Neural cell (in vitro differentiated cells): ENCODE measurements around the gene TAOK3.

Experiments
- EZH2 ChIP-seq: fragments of 200-600, 300-800 bp; shearing (Covaris generic), sonication (generic); IDR thresholded peaks from 2 replicates; pipeline ENCODE4 v1.6.1; 2014; ENCODE audit warnings: antibody characterized with exemption, low read length, borderline replicate concordance, mild to moderate bottlenecking; ENCODE audit not compliant: insufficient read depth, poor library complexity, severe bottlenecking
- TF ChIP-seq, protein P1 (sequence below): fragments of 450-650 bp; IDR thresholded peaks from 2 replicates; pipeline ENCODE4 v1.5.1; 2014; ENCODE audit warnings: antibody characterized with exemption, mild to moderate bottlenecking, moderate library complexity; ENCODE audit not compliant: poor library complexity, severe bottlenecking
- TF ChIP-seq, protein P2 (sequence below): IDR thresholded peaks from 2 replicates; pipeline ENCODE4 v1.6.1; 2012; ENCODE audit warnings: borderline replicate concordance

DNA sequence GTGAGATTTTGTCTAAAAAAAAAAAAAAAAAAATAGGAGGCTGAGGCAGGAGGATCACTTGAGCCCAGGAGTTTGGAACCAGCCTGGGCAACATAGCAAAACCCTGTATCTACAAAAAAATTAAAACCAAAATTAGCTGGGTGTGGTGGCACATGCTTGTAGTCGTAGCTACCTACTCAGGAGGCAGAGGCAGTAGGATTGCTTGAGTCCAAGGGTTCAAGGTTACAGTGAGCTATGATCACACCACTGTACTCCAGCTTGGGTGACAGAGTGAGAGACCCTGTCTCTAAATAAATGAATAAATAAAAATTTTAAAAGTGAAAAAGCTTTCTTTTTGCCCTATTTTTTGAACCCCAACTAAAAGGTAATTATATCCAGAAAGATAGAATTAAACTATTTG, 123.2 kb downstream of the TAOK3 start:
- TF ChIP-seq, protein P1, sequence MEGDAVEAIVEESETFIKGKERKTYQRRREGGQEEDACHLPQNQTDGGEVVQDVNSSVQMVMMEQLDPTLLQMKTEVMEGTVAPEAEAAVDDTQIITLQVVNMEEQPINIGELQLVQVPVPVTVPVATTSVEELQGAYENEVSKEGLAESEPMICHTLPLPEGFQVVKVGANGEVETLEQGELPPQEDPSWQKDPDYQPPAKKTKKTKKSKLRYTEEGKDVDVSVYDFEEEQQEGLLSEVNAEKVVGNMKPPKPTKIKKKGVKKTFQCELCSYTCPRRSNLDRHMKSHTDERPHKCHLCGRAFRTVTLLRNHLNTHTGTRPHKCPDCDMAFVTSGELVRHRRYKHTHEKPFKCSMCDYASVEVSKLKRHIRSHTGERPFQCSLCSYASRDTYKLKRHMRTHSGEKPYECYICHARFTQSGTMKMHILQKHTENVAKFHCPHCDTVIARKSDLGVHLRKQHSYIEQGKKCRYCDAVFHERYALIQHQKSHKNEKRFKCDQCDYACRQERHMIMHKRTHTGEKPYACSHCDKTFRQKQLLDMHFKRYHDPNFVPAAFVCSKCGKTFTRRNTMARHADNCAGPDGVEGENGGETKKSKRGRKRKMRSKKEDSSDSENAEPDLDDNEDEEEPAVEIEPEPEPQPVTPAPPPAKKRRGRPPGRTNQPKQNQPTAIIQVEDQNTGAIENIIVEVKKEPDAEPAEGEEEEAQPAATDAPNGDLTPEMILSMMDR: no peak
- TF ChIP-seq, protein P2, sequence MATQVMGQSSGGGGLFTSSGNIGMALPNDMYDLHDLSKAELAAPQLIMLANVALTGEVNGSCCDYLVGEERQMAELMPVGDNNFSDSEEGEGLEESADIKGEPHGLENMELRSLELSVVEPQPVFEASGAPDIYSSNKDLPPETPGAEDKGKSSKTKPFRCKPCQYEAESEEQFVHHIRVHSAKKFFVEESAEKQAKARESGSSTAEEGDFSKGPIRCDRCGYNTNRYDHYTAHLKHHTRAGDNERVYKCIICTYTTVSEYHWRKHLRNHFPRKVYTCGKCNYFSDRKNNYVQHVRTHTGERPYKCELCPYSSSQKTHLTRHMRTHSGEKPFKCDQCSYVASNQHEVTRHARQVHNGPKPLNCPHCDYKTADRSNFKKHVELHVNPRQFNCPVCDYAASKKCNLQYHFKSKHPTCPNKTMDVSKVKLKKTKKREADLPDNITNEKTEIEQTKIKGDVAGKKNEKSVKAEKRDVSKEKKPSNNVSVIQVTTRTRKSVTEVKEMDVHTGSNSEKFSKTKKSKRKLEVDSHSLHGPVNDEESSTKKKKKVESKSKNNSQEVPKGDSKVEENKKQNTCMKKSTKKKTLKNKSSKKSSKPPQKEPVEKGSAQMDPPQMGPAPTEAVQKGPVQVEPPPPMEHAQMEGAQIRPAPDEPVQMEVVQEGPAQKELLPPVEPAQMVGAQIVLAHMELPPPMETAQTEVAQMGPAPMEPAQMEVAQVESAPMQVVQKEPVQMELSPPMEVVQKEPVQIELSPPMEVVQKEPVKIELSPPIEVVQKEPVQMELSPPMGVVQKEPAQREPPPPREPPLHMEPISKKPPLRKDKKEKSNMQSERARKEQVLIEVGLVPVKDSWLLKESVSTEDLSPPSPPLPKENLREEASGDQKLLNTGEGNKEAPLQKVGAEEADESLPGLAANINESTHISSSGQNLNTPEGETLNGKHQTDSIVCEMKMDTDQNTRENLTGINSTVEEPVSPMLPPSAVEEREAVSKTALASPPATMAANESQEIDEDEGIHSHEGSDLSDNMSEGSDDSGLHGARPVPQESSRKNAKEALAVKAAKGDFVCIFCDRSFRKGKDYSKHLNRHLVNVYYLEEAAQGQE: no peak
- no peak for TF ChIP-seq EZH2
